Inflammatory macrophage treated with lipopolysaccharide for 4 hours (primary cell): ENCODE measurements around the gene RAPGEF1.
"Not testable (repeated sequence)": the region's sequence is repeated elsewhere in the genome, so short reads cannot be mapped to it uniquely, and the experiment has no call there.

ENCODE experiments used
- DNase-seq: peaks from one replicate; pipeline ENCODE4 v3.0.0-alpha.2; 2020

Gene RAPGEF1

GRCh38 chr9:131578731-131579504 is 161.0 kb downstream of the RAPGEF1 start:
- peak; percentile 51 for DNase-seq

- no peak for DNase-seq
These were observed 161.9 kb downstream of the RAPGEF1 start for GRCh38 chr9:131578021-131578420.

- no peak for DNase-seq
These were observed 162.6 kb downstream of the RAPGEF1 start for GRCh38 chr9:131577005-131578000.

- DNase-seq = no peak
These were observed 163.7 kb downstream of the RAPGEF1 start for GRCh38 chr9:131575946-131576853.

- DNase-seq = no peak
These were observed 164.9 kb downstream of the RAPGEF1 start for GRCh38 chr9:131574730-131575640.

GRCh38 chr9:131567910-131568309 is 172.0 kb downstream of the RAPGEF1 start:
- DNase-seq = no peak

GRCh38 chr9:131566158-131566557 is 173.7 kb downstream of the RAPGEF1 start:
- DNase-seq = no peak

- DNase-seq = no peak
These were observed 174.5 kb downstream of the RAPGEF1 start for GRCh38 chr9:131565369-131565768.

- no peak for DNase-seq
These were observed 177.6 kb downstream of the RAPGEF1 start for GRCh38 chr9:131562032-131562959.

- DNase-seq = peak; percentile 19
These were observed 180.4 kb downstream of the RAPGEF1 start for GRCh38 chr9:131559421-131560000.

GRCh38 chr9:131557855-131558548 is 181.9 kb downstream of the RAPGEF1 start:
- DNase-seq = no peak

- DNase-seq = no peak
These were observed 183.8 kb downstream of the RAPGEF1 start for GRCh38 chr9:131555841-131556673.

GRCh38 chr9:131554843-131555351 is 185.0 kb downstream of the RAPGEF1 start:
- no peak for DNase-seq

- peak; percentile 30 for DNase-seq
These were observed 185.6 kb downstream of the RAPGEF1 start for GRCh38 chr9:131554087-131554842.

GRCh38 chr9:131552030-131552429 is 187.8 kb downstream of the RAPGEF1 start:
- DNase-seq = no peak

- DNase-seq = not testable (repeated sequence)
These were observed 189.4 kb downstream of the RAPGEF1 start for GRCh38 chr9:131550465-131550864.

- DNase-seq = not testable (repeated sequence)
These were observed 190.7 kb downstream of the RAPGEF1 start for GRCh38 chr9:131549186-131549585.
